ENCODE measurements around the gene PKD1L1. TPM values are rescaled to one million over a fixed set of nuclear protein-coding genes. Genes with fewer than 3 reads are reported as not detected.
"Not testable (repeated sequence)": the region's sequence is repeated elsewhere in the genome, so short reads cannot be mapped to it uniquely, and the experiment has no call there.

Gene PKD1L1
- total RNA-seq, 3 donors from 2014 or later (not counting 1 experiment from before 2014, with no cell fraction given), result 0.33 to 0.48 (median 0.38) TPM

DNA sequence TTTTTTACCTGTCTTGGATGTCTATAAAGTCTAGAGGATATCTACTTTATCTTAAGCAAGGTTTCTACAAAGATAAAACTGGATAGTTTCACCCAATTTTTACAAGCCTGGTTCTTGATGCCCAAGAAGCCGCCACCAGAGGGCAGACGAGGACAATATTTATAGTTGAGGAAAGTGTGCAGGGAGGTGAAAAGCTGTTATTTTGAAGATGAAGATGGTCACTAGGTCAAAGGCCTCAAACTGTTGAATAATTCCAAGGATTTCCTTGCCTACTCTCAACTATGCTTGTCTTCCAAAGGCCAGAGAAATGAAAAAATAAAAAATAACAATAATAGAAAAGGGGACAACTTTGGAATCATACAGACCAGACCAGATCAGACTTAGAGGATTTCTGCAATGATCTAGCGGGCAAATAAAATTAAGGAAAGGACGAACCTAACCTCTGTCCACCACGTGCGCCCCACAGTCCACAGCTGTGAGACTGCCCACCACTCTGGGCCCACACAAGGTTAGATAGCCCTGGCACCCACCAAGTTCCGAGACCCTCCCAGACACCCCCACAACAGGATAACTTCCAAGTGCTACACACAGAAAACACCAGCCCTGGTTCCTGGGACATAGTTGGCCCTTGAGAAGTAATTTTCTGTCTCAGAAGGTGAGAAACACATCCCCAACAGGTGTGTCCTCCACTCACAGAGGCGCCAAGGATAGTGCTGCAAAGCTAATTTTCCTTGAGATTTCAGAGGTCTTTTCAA lies 2.8 kb downstream of the PKD1L1 start:
- ATAC-seq (peak in 2 of 3 donors; percentile 29 to 66), DNase-seq (peak; percentile 65 to 81)
- Mint-ChIP-seq H3K27me3 (ENCODE audit: low read depth in 2 of 2) (no peaks in the 10 kb centered on the region), H3K4me3 (no peak overlapping the region), H3K9me3 (no peaks in the 10 kb centered on the region), H3K4me1 (no peaks in the 10 kb centered on the region), H3K36me3 (no peaks in the 10 kb centered on the region), H3K27ac (no peak overlapping the region)
- Histone ChIP-seq H3K27me3 (ENCODE audit: control insufficient read depth, insufficient read depth, low read length) (no peaks in the 10 kb centered on the region), H3K27ac (ENCODE audit: low read length) (no peak overlapping the region), H3K36me3 (ENCODE audit: control insufficient read depth, insufficient read depth, low read length) (no peaks in the 10 kb centered on the region), H3K9me3 (ENCODE audit: control insufficient read depth, insufficient read depth, low read length) (no peaks in the 10 kb centered on the region), H3K4me1 (ENCODE audit: control insufficient read depth, insufficient read depth, low read length) (no peaks in the 10 kb centered on the region), H3K4me3 (ENCODE audit: low read length) (no peak overlapping the region)
- TF ChIP-seq CTCF (IDR thresholded peaks at IDR 0.05), result peak; percentile 89
- intact Hi-C loops (cut with micrococcal nuclease), result loop anchor here (1.0 kb wide), 2 partner anchors 165 to 209 kb away; no protein-coding TSS in a partner anchor
- WGBS (ENCODE audit: insufficient coverage), result 48% methylated on average over 8 of the region's 8 CpGs

DNA sequence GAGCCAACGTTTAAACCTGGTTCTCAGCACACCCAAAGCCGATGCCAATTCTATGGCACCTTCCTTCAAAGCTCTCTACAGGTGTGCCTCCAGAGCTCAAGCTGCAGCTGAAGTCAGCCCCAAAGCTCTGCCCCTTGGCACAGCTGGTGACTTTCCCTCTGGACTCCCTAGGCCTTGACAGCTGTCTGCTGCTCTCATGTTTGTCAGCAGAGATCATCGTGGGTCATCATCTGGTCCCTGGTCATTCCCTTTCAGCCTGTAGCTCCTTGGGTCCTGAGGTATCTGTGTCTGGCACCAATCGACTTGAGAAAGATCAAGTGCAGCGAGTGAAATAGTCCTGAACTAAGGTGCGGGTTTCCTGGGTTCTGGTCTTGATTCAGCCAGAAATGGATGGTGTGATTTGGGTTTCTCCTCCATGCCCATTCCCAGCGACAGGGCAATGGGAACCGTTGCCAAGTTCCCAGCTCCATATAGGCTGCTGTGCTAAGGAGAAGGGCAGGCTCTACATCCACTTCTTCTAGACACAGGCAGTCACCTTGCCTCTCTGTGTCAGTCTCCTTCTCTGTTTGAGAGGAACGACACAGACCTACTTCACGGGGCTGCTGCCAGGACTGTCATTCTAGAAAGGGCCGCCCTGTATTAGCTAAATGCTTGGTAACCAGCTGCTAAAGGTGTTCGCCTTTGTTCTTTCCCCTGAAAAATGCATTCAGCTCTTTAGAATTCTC lies 3.6 kb downstream of the PKD1L1 start:
- no peak for TF ChIP-seq CTCF (IDR thresholded peaks at IDR 0.05)
- no peak overlapping the region for H3K27ac ChIP-seq (ENCODE audit: low read length)
- Mint-ChIP-seq H3K27ac (no peak overlapping the region), H3K27me3 (ENCODE audit: low read depth in 2 of 2) (no peaks in the 10 kb centered on the region), H3K36me3 (no peaks in the 10 kb centered on the region), H3K4me1 (no peaks in the 10 kb centered on the region), H3K9me3 (no peaks in the 10 kb centered on the region), H3K4me3 (no peak overlapping the region)
- DNase-seq, result no peak
- H3K9me3 ChIP-seq (ENCODE audit: control insufficient read depth, insufficient read depth, low read length), result no peaks in the 10 kb centered on the region
- H3K27me3 ChIP-seq (ENCODE audit: control insufficient read depth, insufficient read depth, low read length), result no peaks in the 10 kb centered on the region
- intact Hi-C loops (cut with micrococcal nuclease), result loop anchor here (1.0 kb wide), 2 partner anchors 166 to 210 kb away; no protein-coding TSS in a partner anchor
- no peak for ATAC-seq
- WGBS (ENCODE audit: insufficient coverage), result 87% methylated on average over 12 of the region's 12 CpGs
- H3K36me3 ChIP-seq (ENCODE audit: control insufficient read depth, insufficient read depth, low read length), result no peaks in the 10 kb centered on the region
- no peaks in the 10 kb centered on the region for H3K4me1 ChIP-seq (ENCODE audit: control insufficient read depth, insufficient read depth, low read length)
- no peak overlapping the region for H3K4me3 ChIP-seq (ENCODE audit: low read length)

DNA sequence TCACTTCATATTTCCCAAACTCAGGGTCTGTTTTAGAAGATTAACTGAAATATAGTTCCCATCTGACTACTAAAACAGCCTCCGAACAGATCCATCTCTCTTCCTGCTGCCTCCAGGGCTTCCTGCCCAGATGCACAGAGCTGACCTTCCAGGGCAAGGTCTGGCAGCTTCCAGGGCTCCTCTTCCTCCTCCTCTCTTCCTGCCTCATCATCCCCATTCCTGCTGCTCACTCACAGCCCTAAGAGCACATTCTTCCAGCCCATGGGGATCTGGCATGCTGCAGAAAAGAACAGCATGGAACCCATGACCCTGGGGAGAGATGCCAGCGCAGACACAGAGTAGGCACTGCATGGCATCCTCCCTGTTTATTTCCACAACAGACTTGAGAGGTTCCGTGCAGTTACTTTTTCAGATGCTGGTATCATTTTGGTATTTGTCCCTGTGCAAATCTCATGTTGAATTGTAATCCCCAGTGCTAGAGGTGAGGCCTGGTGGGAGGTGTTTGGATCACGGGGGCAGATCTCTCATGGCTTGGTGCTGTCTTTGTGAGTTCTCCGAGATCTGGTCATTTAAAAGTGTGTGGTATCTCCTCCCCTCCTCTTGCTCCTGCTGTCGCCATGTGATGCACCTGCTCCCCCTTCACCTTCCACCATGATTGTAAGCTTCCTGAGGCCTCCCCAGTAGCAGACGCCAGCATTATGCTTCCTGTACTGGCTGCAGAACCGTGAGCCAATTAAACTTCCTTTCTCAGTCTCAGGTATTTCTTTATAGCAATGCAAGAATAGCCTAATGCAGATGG lies 4.4 kb downstream of the PKD1L1 start:
- no peaks in the 10 kb centered on the region for H3K9me3 ChIP-seq (ENCODE audit: control insufficient read depth, insufficient read depth, low read length)
- Mint-ChIP-seq H3K27me3 (ENCODE audit: low read depth in 2 of 2) (no peaks in the 10 kb centered on the region), H3K4me1 (no peaks in the 10 kb centered on the region), H3K4me3 (no peak overlapping the region), H3K9me3 (no peaks in the 10 kb centered on the region), H3K36me3 (no peaks in the 10 kb centered on the region), H3K27ac (no peak overlapping the region)
- 75% methylated on average over 8 of the region's 8 CpGs for WGBS (ENCODE audit: insufficient coverage)
- H3K27ac ChIP-seq (ENCODE audit: low read length), result no peak overlapping the region
- no peaks in the 10 kb centered on the region for H3K36me3 ChIP-seq (ENCODE audit: control insufficient read depth, insufficient read depth, low read length)
- no peak for DNase-seq
- TF ChIP-seq CTCF (IDR thresholded peaks at IDR 0.05), result no peak
- no peak overlapping the region for H3K4me3 ChIP-seq (ENCODE audit: low read length)
- no peaks in the 10 kb centered on the region for H3K27me3 ChIP-seq (ENCODE audit: control insufficient read depth, insufficient read depth, low read length)
- no peaks in the 10 kb centered on the region for H3K4me1 ChIP-seq (ENCODE audit: control insufficient read depth, insufficient read depth, low read length)
- no peak for ATAC-seq
- intact Hi-C loops (cut with micrococcal nuclease), result no loop called here

DNA sequence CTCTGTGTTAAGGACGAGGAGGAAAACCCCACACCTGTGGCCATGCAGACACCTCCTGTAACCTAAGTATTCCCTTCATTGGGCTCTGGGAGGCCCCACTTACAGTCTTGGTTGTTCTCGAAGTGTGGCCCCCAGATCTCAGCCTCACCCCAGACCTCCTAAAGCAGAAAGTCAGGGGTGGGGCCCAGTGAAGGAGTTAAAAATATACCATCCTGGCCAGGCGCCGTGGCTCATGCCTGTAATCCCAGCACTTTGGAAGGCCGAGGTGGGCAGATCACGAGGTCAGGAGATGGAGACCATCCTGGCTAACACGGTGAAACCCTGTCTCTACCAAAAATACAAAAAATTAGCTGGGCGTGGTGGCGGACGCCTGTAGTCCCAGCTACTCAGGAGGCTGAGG lies 5.6 kb downstream of the PKD1L1 start:
- H3K27ac ChIP-seq (ENCODE audit: low read length); H3K36me3 Mint-ChIP-seq; H3K4me3 ChIP-seq (ENCODE audit: low read length); H3K27me3 Mint-ChIP-seq (ENCODE audit: low read depth in 2 of 2); H3K4me1 Mint-ChIP-seq; H3K4me3 Mint-ChIP-seq; H3K27me3 ChIP-seq (ENCODE audit: control insufficient read depth, insufficient read depth, low read length); DNase-seq; H3K27ac Mint-ChIP-seq; H3K9me3 ChIP-seq (ENCODE audit: control insufficient read depth, insufficient read depth, low read length); H3K9me3 Mint-ChIP-seq; H3K36me3 ChIP-seq (ENCODE audit: control insufficient read depth, insufficient read depth, low read length); intact Hi-C loops (cut with micrococcal nuclease); ATAC-seq: not testable (repeated sequence)
- 87% methylated on average over 6 of the region's 10 CpGs for WGBS (ENCODE audit: insufficient coverage)
- H3K4me1 ChIP-seq (ENCODE audit: control insufficient read depth, insufficient read depth, low read length), result peaks cover 10% of the 10 kb centered on the region
